Sigmoid colon (tissue), 7 donors: ENCODE data around the gene TMEM51. TPM values are rescaled to one million over a fixed set of nuclear protein-coding genes. Genes with fewer than 3 reads are reported as not detected.

Experiments used
- DNase-seq: peaks from one replicate; pipeline ENCODE4 v3.0.0-alpha.2; 2019
- H3K27ac ChIP-seq, 4 donors: fragments of 200-600 bp; sonication (generic); one replicate each; pipeline ENCODE4 v1.5.1; 2016 to 2019; ENCODE audit warnings: mild to moderate bottlenecking in 1 of 4
- H3K27me3 ChIP-seq, 3 donors: fragments of 200-600 bp; sonication (generic); one replicate each; pipeline ENCODE4 v1.5.1; 2019; ENCODE audit warnings: mild to moderate bottlenecking in 1 of 3
- H3K36me3 ChIP-seq, 4 donors: fragments of 200-600 bp; sonication (generic); one replicate each; pipeline ENCODE4 v1.5.1; 2016 to 2019
- H3K4me1 ChIP-seq, 4 donors: fragments of 200-600 bp; sonication (generic); one replicate each; pipeline ENCODE4 v1.5.1; 2017 to 2019
- H3K4me3 ChIP-seq, 4 donors: fragments of 200-600 bp; sonication (generic); one replicate each; pipeline ENCODE4 v1.5.1; 2017 to 2019; ENCODE audit warnings: mild to moderate bottlenecking in 2 of 4, moderate library complexity in 1 of 4
- H3K9me3 ChIP-seq, 4 donors: fragments of 200-600 bp in 3 of 4; sonication (generic) in 3 of 4; one replicate each; pipeline versions ENCODE4 v1.5.1 to v1.6.1; 2013 to 2019
- CTCF ChIP-seq, 4 experiments: fragments of 450-650 bp in 3 of 4; fragments of 200-600 bp in 1 of 4; IDR thresholded peaks; one replicate each; pipeline ENCODE4 v1.5.1; 2016 to 2019; ENCODE audit warnings: antibody characterized with exemption in 4 of 4, mild to moderate bottlenecking in 3 of 4, moderate library complexity in 2 of 4
- EP300 ChIP-seq, 4 donors: sonication (generic); formaldehyde crosslinking; IDR thresholded peaks; one replicate each; pipeline ENCODE4 v1.6.1; 2017; ENCODE audit warnings: antibody characterized with exemption in 4 of 4
- POLR2A ChIP-seq, 2 donors: fragments of 450-650 bp; IDR thresholded peaks; one replicate each; pipeline ENCODE4 v1.6.1; 2016; ENCODE audit warnings: antibody characterized with exemption in 2 of 2, mild to moderate bottlenecking in 2 of 2, moderate library complexity in 2 of 2
- POLR2AphosphoS5 ChIP-seq, 4 donors: sonication (generic); formaldehyde crosslinking; IDR thresholded peaks; one replicate each; pipeline ENCODE4 v1.6.1; 2017; ENCODE audit warnings: antibody characterized with exemption in 4 of 4
- WGBS, 2 donors: extraction: QIAGEN DNeasy Blood & Tissue Kit; methylation state at CpG; one replicate each; pipeline ENCODE4 v1.1.7; 2013; 5-methylcytosine and 5-hydroxymethylcytosine counted together
- intact Hi-C: fragments of 100-400 bp; cut with DNase I; formaldehyde crosslinking; loops from one replicate; pipeline ENCODE4 v1.15.1; 2023
- polyA plus RNA-seq, 3 donors: library from polyadenylated mRNA; stranded (reverse); fragments of 200-250 nt; gene quantifications; one replicate each; pipeline ENCODE4 v1.2.3, GENCODE V29; 2013
- total RNA-seq, 4 donors: library from RNA; depleted of rRNA; stranded (reverse); fragments of >200 nt; gene quantifications; one replicate each; pipeline ENCODE4 v1.1.0, GENCODE V29; 2016
- donor health status: healthy with polysubstance abuse.
- donor health status: Bipolar disorder and iron deficiency.
- donor health status: healthy.

The TMEM51 gene
- total and polyA plus RNA-seq, 7 donors, result 8.8 to 20.7 (median 15.3) TPM

GRCh38 chr1:15226388-15227255 is 73.1 kb downstream of the TMEM51 start:
- H3K9me3 ChIP-seq, result no peaks in the 10 kb centered on the region
- no peaks in the 10 kb centered on the region for H3K36me3 ChIP-seq
- no peak for DNase-seq
- H3K27ac ChIP-seq, result no peak overlapping the region
- no peak for TF ChIP-seq POLR2A (IDR thresholded peaks at IDR 0.05)
- no peak for TF ChIP-seq EP300 (IDR thresholded peaks at IDR 0.05)
- TF ChIP-seq CTCF (IDR thresholded peaks at IDR 0.05), result no peak
- TF ChIP-seq POLR2AphosphoS5 (IDR thresholded peaks at IDR 0.05), result no peak
- no peak overlapping the region for H3K4me3 ChIP-seq
- H3K27me3 ChIP-seq, result no peaks in the 10 kb centered on the region
- WGBS, 2 donors, result 89 to 91% methylated on average over 17 of the region's 17 CpGs
- no peaks in the 10 kb centered on the region for H3K4me1 ChIP-seq
- intact Hi-C loops, result no loop called here

- intact Hi-C loops, result no loop called here
- Histone ChIP-seq H3K4me3 (no peak overlapping the region), H3K36me3 (no peaks in the 10 kb centered on the region), H3K4me1 (no peaks in the 10 kb centered on the region), H3K9me3 (no peaks in the 10 kb centered on the region), H3K27me3 (no peaks in the 10 kb centered on the region), H3K27ac (no peak overlapping the region)
- no peak for DNase-seq
- no peak for TF ChIP-seq POLR2AphosphoS5 (IDR thresholded peaks at IDR 0.05)
- no peak for TF ChIP-seq POLR2A (IDR thresholded peaks at IDR 0.05)
- TF ChIP-seq EP300 (IDR thresholded peaks at IDR 0.05), result no peak
- TF ChIP-seq CTCF (IDR thresholded peaks at IDR 0.05), result no peak
- WGBS, 2 donors, result 19 to 64% methylated on average over 4 of the region's 4 CpGs
These were observed 76.2 kb downstream of the TMEM51 start for GRCh38 chr1:15229707-15230131.

- Histone ChIP-seq H3K27ac (no peak overlapping the region), H3K9me3 (no peaks in the 10 kb centered on the region), H3K27me3 (no peaks in the 10 kb centered on the region), H3K36me3 (no peaks in the 10 kb centered on the region), H3K4me1 (no peaks in the 10 kb centered on the region), H3K4me3 (no peak overlapping the region)
- DNase-seq, result no peak
- WGBS, 2 donors, result 57 to 86% methylated on average over 5 of the region's 5 CpGs
- TF ChIP-seq EP300 (IDR thresholded peaks at IDR 0.05), result no peak
- TF ChIP-seq POLR2AphosphoS5 (IDR thresholded peaks at IDR 0.05), result no peak
- no peak for TF ChIP-seq CTCF (IDR thresholded peaks at IDR 0.05)
- TF ChIP-seq POLR2A (IDR thresholded peaks at IDR 0.05), result no peak
- intact Hi-C loops, result no loop called here
These were observed 78.2 kb downstream of the TMEM51 start for GRCh38 chr1:15231714-15232201.

GRCh38 chr1:15233689-15234088 is 80.1 kb downstream of the TMEM51 start:
- Histone ChIP-seq H3K4me1 (no peaks in the 10 kb centered on the region), H3K27me3 (no peaks in the 10 kb centered on the region), H3K4me3 (no peak overlapping the region), H3K36me3 (no peaks in the 10 kb centered on the region), H3K27ac (no peak overlapping the region), H3K9me3 (no peaks in the 10 kb centered on the region)
- DNase-seq, result no peak
- intact Hi-C loops, result no loop called here
- no peak for TF ChIP-seq EP300 (IDR thresholded peaks at IDR 0.05)
- no peak for TF ChIP-seq POLR2AphosphoS5 (IDR thresholded peaks at IDR 0.05)
- TF ChIP-seq POLR2A (IDR thresholded peaks at IDR 0.05), result no peak
- TF ChIP-seq CTCF (IDR thresholded peaks at IDR 0.05), result no peak
